GM18873 (cell line): Measurements from ENCODE around the gene GP1BB.
"Not testable (repeated sequence)": the region's sequence is repeated elsewhere in the genome, so short reads cannot be mapped to it uniquely, and the experiment has no call there.

Experiments
- ATAC-seq: cut with Tn5 transposase; IDR thresholded peaks from one replicate; pipeline ENCODE4 v1.9.1; 2021; ENCODE audit warnings: mild to moderate bottlenecking, moderate library complexity, moderate number of reproducible peaks; ENCODE audit not compliant: unreplicated experiment, low FRiP score

Gene GP1BB

GRCh38 chr22:19724927-19725661, 1.8 kb downstream of the GP1BB start:
- no peak for ATAC-seq

- not testable (repeated sequence) for ATAC-seq
Measured at GRCh38 chr22:19726064-19726788, 2.9 kb downstream of the GP1BB start.

GRCh38 chr22:19727310-19728150, 4.2 kb downstream of the GP1BB start:
- no peak for ATAC-seq

GRCh38 chr22:19728271-19728670, 4.9 kb downstream of the GP1BB start:
- ATAC-seq = no peak

GRCh38 chr22:19728836-19729235, 5.5 kb downstream of the GP1BB start:
- no peak for ATAC-seq

GRCh38 chr22:19729507-19729906, 6.2 kb downstream of the GP1BB start:
- no peak for ATAC-seq

GRCh38 chr22:19730198-19730597, 6.9 kb downstream of the GP1BB start:
- ATAC-seq = no peak

GRCh38 chr22:19730655-19731360, 7.5 kb downstream of the GP1BB start:
- no peak for ATAC-seq

GRCh38 chr22:19731361-19732135, 8.2 kb downstream of the GP1BB start:
- no peak for ATAC-seq

- ATAC-seq = no peak
Measured at GRCh38 chr22:19732403-19733113, 9.2 kb downstream of the GP1BB start.

- ATAC-seq = no peak
Measured at GRCh38 chr22:19733755-19734154, 10.4 kb downstream of the GP1BB start.

- no peak for ATAC-seq
Measured at GRCh38 chr22:19734163-19734562, 10.8 kb downstream of the GP1BB start.

- ATAC-seq = no peak
Measured at GRCh38 chr22:19734837-19735382, 11.6 kb downstream of the GP1BB start.

GRCh38 chr22:19735665-19736510, 12.5 kb downstream of the GP1BB start:
- ATAC-seq = no peak

GRCh38 chr22:19737846-19738663, 14.7 kb downstream of the GP1BB start:
- no peak for ATAC-seq

GRCh38 chr22:19738664-19739447, 15.5 kb downstream of the GP1BB start:
- no peak for ATAC-seq
